Measurements from ENCODE around the gene LGALS9.
"Not testable (repeated sequence)": the region's sequence is repeated elsewhere in the genome, so short reads cannot be mapped to it uniquely, and the experiment has no call there.

LGALS9 gene

DNA sequence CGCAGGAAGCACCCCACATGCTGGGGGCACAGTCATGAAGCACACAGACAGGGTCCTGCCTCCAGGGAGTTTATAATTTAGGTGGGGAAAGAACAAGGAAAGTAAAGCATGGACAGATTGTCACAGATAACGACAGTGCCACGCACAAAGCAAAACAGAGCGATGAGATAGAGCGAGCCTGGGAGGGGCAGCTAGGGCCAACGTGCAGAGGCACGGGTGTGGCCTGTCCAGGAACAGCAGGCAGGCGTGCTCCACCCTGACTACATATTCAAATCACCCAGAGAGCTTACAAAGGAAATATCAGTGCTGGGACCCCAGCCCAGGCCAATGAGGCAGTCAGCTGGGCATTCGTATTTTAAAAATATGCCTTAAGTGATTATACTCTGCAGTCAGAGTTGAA is 16.8 kb downstream of the LGALS9 start:
- TF ChIP-seq, protein P1, sequence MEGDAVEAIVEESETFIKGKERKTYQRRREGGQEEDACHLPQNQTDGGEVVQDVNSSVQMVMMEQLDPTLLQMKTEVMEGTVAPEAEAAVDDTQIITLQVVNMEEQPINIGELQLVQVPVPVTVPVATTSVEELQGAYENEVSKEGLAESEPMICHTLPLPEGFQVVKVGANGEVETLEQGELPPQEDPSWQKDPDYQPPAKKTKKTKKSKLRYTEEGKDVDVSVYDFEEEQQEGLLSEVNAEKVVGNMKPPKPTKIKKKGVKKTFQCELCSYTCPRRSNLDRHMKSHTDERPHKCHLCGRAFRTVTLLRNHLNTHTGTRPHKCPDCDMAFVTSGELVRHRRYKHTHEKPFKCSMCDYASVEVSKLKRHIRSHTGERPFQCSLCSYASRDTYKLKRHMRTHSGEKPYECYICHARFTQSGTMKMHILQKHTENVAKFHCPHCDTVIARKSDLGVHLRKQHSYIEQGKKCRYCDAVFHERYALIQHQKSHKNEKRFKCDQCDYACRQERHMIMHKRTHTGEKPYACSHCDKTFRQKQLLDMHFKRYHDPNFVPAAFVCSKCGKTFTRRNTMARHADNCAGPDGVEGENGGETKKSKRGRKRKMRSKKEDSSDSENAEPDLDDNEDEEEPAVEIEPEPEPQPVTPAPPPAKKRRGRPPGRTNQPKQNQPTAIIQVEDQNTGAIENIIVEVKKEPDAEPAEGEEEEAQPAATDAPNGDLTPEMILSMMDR (conservative IDR thresholded peaks at IDR 0.05; ENCODE audit: low read length) = no peak
- no peak for DNase-seq (ENCODE audit: low read depth)
- H3K4me3 ChIP-seq (ENCODE audit: low read length) = no peak overlapping the region

DNA sequence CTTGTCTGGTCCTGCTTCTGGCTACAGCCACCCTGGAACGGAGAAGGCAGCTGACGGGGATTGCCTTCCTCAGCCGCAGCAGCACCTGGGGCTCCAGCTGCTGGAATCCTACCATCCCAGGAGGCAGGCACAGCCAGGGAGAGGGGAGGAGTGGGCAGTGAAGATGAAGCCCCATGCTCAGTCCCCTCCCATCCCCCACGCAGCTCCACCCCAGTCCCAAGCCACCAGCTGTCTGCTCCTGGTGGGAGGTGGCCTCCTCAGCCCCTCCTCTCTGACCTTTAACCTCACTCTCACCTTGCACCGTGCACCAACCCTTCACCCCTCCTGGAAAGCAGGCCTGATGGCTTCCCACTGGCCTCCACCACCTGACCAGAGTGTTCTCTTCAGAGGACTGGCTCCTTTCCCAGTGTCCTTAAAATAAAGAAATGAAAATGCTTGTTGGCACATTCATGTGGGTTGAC is 18.2 kb downstream of the LGALS9 start:
- H3K4me3 ChIP-seq (ENCODE audit: low read length); DNase-seq (ENCODE audit: low read depth): not testable (repeated sequence)

DNA sequence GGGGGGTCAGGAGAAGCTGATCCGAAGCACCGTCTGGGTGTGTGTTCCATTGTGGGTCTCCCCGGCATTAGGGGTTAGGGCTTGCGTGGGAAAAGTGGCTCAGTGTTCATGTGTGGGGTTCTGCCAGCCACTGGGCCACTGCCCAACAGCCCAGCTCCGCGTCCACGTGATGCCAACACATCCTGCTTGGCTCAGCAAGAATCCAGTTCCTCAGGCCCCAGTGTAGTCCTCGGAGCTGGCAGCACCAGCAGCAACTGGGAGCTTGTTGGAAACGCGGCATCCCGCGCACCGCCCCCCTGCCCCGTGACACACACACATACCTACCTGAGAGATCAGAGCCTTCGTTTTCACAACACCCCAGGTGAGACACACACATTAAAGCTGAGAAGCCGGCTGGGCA is 18.9 kb downstream of the LGALS9 start:
- DNase-seq (ENCODE audit: low read depth) = no peak
- TF ChIP-seq, protein P1 (conservative IDR thresholded peaks at IDR 0.05; ENCODE audit: low read length) = no peak
- no peak overlapping the region for H3K4me3 ChIP-seq (ENCODE audit: low read length)

DNA sequence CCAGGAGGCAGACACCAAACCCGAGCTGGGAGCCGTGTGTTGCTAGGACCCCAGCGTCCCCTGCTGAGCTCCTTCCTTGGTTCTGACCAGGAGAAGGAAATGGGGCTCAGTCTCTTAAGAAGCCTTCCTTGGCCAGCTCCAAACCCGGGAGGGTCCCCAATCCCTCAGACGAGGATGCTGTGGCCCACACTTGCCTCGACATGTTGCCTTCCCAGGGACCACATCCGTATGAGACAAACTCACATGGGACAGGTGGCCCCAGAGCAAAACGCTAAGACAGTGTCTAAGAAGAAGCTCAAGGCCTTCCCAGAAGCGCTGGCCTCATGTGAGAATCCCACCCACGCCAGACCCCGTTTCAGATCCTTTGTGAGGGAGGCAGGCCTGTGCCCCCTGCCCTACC is 19.8 kb downstream of the LGALS9 start:
- no peak for DNase-seq (ENCODE audit: low read depth)
- no peak overlapping the region for H3K4me3 ChIP-seq (ENCODE audit: low read length)
- TF ChIP-seq, protein P1 (conservative IDR thresholded peaks at IDR 0.05; ENCODE audit: low read length) = no peak

DNA sequence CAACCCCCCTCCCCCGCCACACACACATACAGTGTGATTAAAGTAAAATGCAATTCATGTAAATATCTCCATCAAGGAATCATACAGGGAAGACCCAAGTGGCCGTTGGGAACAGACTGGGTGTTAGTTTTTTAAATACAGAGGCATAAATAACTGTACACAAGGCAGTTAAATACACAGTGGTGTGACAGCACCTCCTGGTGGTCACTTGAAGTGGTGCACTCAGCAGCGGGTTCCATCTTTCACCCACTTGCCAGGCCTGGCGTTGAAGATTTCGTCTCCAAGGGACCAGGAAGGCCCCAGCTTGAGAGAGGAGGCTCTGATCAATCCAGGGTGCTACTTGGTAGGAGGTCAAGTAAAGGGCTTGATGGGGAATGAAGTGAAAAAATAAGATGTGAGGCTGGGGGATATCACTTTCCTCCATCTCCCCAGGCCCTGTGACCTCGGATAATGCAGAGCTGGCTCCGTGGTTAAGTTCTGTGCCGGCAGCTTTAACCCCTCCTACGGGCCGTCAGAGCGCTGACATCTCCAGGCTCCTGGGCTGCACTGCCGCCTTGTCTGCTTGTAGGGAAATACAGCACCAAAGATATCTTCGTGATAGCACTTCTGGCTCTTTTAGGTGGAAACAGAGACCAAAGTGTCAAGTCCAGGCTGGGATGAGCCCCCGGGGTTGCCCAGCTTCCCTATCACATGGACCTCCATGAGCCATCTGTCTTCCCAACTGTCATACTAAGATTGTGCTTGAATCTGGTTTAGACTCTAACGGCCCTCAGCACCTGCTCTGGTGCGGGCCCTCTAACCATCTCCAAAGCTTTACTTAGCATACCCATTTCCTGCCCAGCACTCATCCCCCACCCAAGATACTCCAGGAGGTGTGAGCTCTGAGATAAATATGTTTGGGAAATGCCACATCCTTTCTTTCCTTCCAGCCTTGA is 20.7 kb downstream of the LGALS9 start:
- TF ChIP-seq, protein P1 (conservative IDR thresholded peaks at IDR 0.05; ENCODE audit: low read length) = peak; percentile 66
- no peak overlapping the region for H3K4me3 ChIP-seq (ENCODE audit: low read length)
- DNase-seq (ENCODE audit: low read depth) = peak; percentile 19

DNA sequence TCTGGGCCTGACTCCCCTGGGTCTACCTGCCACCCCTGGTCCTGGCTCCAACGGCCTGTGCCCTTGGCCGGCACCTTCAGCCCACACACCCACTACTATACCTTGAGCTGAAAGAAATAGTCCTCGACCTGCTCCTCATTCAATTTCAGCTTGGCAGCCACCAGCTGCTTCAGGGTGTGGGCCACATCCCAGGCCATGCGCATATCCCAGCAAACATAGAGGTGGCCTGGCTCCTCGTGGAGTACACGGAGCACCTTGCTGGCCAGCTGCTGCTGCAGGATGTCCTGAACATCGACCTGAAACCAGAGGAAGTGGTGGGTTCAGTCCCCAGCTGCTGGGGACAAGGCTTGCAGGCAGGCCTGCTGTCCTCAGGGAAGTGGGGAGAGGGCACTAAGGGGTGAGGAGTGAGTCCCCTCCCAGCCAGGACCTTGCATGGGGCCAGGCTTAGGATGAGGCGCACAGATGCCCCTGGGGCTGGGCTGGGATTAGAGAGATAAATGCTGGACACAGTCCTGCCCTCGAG is 22.5 kb downstream of the LGALS9 start:
- H3K4me3 ChIP-seq (ENCODE audit: low read length); DNase-seq (ENCODE audit: low read depth): not testable (repeated sequence)

DNA sequence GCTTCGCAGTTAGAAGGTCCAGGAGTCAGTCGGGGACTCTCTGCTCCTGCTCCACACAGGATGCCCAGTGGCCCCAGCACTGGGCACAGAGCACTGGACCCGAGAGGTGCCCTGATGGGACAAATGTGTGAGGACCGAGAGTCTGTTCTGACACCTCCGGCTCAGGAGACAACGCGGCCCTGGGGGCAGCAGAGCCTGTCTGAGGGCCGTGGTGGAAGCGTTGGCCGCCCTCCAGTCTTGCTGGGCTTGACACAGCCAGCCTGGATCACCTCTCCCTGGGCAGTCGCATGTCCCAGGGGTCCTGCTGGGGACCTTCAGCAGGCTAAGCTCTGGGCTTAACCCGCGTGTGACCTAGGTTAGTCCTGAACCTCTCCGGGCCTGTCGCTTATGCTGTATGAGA is 23.1 kb downstream of the LGALS9 start:
- TF ChIP-seq, protein P1 (conservative IDR thresholded peaks at IDR 0.05; ENCODE audit: low read length) = no peak

More for the DNA sequence above, 23.1 kb downstream of the LGALS9 start:
- no peak overlapping the region for H3K4me3 ChIP-seq (ENCODE audit: low read length)
- DNase-seq (ENCODE audit: low read depth) = no peak

All from AG10803 (cell line).